Measurements from ENCODE around the gene VPS8. TPM values are rescaled to one million over a fixed set of nuclear protein-coding genes. Genes with fewer than 3 reads are reported as not detected.

The VPS8 gene
- total and polyA plus RNA-seq, 2 of the 8 experiments (the other 6 are each of a cell fraction or from before 2014, with no cell fraction given), result 13.0 to 41.0 TPM

- TF ChIP-seq TBP (IDR thresholded peaks at IDR 0.05; ENCODE audit: low read depth, low read length), result no peak
Observed at GRCh38 chr3:185059766-185060165, 247.8 kb downstream of the VPS8 start (continued).
